Spinal cord (tissue), 10 donors: ENCODE measurements around the gene ALG5. TPM values are rescaled to one million over a fixed set of nuclear protein-coding genes. Genes with fewer than 3 reads are reported as not detected.

Experiments used
- DNase-seq, 6 donors: peaks; one replicate each; pipeline versions ENCODE4 v3.0.0 to v3.0.0-alpha.2; 2013 to 2015; ENCODE audit warnings: low spot score in 6 of 6, low read depth in 4 of 6
- H3K27ac ChIP-seq: one replicate; pipeline ENCODE4 v1.5.1; 2013; ENCODE audit warnings: low read depth, low read length, control low read depth
- H3K27me3 ChIP-seq: one replicate; pipeline ENCODE4 v1.6.1; 2013; ENCODE audit warnings: low read length; ENCODE audit not compliant: control insufficient read depth, insufficient read depth
- H3K36me3 ChIP-seq: one replicate; pipeline ENCODE4 v1.6.1; 2013; ENCODE audit warnings: low read length; ENCODE audit not compliant: control insufficient read depth, insufficient read depth
- H3K4me1 ChIP-seq: one replicate; pipeline ENCODE4 v1.6.1; 2013; ENCODE audit warnings: low read length; ENCODE audit not compliant: control insufficient read depth, insufficient read depth
- H3K4me3 ChIP-seq: one replicate; pipeline ENCODE4 v1.5.1; 2013; ENCODE audit warnings: low read depth, low read length, control low read depth
- H3K9me3 ChIP-seq: one replicate; pipeline ENCODE4 v1.6.1; 2013; ENCODE audit warnings: low read length; ENCODE audit not compliant: control insufficient read depth, insufficient read depth
- WGBS: methylation state at CpG from one replicate; pipeline ENCODE4 v1.1.5; 2013; ENCODE audit warnings: missing lambda C conversion rate; ENCODE audit not compliant: insufficient coverage; 5-methylcytosine and 5-hydroxymethylcytosine counted together
- polyA plus RNA-seq, 2 donors: library from polyadenylated mRNA; unstranded; fragments of 120-200 nt; gene quantifications; one replicate each; pipeline ENCODE4 v1.2.1, GENCODE V29; 2013; ENCODE audit not compliant: insufficient read length in 2 of 2
- total RNA-seq, 2 donors: library from RNA; depleted of rRNA in 1 of 2; stranded (reverse); fragments of 120-200 nt in 1 of 2; fragments of >200 nt in 1 of 2; gene quantifications; one replicate each; pipeline versions ENCODE4 v1.2.3 to v1.2.4, GENCODE V29; 2013 to 2014
- donor health status: healthy.

The ALG5 gene
- total and polyA plus RNA-seq, 4 donors: 31.7 to 42.8 (median 37.5) TPM

DNA sequence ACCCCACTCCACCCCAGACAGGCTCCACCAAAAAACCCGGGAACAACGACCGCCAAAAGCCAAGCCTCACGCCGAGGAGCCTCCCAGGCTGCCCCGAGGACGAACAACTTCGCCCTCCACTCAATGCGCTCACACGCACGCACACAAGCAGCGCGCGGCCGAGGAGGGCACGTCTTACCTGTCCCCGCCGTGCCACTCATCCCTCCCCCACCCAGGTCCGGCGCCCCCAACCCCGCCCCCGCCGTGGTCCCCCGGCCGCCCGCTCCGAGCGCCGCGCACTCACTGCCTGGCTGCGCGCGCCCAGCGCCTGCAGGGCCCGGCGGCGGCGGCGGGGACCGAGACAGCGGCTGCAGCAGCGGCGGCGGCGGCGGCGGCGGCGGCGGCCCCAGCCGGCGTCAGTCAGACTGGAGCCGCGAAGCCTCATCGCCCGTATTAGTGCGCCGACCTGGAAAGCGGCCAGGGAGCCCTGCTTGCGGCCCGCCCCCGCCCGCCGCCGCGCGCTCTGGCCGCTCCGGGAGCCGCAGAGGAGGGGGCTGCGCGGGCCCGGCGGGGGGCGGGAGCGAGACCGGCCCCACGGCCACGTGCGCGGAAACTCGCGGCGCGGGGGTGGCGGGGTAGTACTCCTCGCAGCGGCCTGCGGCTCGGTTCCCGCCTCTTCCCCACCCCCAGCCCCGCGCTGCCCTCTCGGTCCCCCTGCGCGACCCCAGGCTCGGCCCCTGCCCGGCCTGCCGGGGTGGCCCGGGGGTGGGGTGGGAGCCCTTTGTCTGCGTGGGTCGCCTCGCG lies 79.1 kb downstream of the ALG5 start, which contains the start of gene SMAD9:
Gene SMAD9, minus strand, starts transcription at position 406 of the 783 bp plus-strand sequence. CDS start 40,549 bp downstream, outside the sequence.
- Histone ChIP-seq H3K4me3 (peak within 1 kb of the TSS; percentile 72), H3K27me3 (no peaks in the 10 kb centered on the region), H3K9me3 (no peaks in the 10 kb centered on the region), H3K4me1 (peaks cover 8% of the 10 kb centered on the region), H3K27ac (peak within 1 kb of the TSS; percentile 85), H3K36me3 (no peaks in the 10 kb centered on the region)
- WGBS: under 1% methylated on average over 81 of the region's 104 CpGs
- peak in 5 of 6 donors; percentile 40 to 88 (median 53) for DNase-seq

- no peaks in the 10 kb centered on the region for H3K36me3 ChIP-seq
- WGBS: 0% methylated on average over 47 of the region's 51 CpGs
- H3K4me1 ChIP-seq: peaks cover 8% of the 10 kb centered on the region
- no peaks in the 10 kb centered on the region for H3K27me3 ChIP-seq
- H3K4me3 ChIP-seq: peak overlapping the region; percentile 72
- peak in 3 of 6 donors; percentile 45 to 90 (median 84) for DNase-seq
- H3K9me3 ChIP-seq: no peaks in the 10 kb centered on the region
- H3K27ac ChIP-seq: peak overlapping the region; percentile 85
These were observed 79.8 kb downstream of the ALG5 start for GRCh38 chr13:36919171-36919832.

DNA sequence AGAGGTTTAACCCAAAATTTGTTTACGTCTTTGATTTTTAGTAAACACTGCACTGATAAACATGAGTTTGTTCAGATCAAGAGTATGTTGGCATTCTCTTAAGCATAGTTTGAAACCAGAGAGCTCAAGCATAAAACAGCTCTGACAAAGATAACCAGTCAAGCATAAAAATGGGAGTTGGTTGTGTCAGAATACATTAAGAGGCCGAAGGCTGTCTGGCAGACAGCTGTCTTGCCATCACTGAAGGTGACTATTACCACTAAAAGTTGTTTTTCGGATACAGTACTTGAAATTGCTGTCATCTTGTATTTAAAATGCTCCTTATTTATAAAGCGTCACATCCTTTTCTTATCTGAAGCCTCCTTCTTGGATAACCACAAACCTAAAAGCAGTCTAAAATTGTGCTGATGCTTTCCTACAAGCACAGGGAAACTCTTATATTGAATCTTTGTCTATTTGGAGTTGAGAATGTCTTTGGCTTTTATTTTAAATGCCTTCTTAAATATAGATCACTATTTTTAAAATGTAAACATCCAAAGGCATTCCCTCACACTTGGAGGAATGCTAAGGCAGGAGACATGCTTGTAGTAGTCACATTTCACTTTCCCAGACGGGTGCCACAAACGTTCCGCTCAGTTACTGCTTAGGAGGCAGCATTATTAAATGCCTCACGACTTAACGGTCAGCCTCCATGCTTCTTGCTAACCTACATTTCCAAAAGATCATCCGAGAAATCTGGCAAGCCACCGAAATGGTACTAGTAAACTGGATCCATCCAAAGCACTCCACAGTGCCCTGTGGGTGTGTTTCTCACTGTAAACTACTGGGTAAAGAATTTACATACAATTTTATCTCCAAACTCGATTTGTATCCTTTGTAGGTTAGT lies 80.7 kb downstream of the ALG5 start:
- peak in 3 of 6 donors; percentile 28 to 61 (median 61) for DNase-seq
- Histone ChIP-seq H3K4me1 (peaks cover 8% of the 10 kb centered on the region), H3K9me3 (no peaks in the 10 kb centered on the region), H3K27ac (peak overlapping the region; percentile 85), H3K27me3 (no peaks in the 10 kb centered on the region), H3K36me3 (no peaks in the 10 kb centered on the region), H3K4me3 (peak overlapping the region; percentile 72)
- 9% methylated on average over 7 of the region's 12 CpGs for WGBS

- WGBS: no CpG with 5 or more reads among the region's 3 CpGs
- H3K27ac ChIP-seq: no peak overlapping the region
- H3K4me3 ChIP-seq: peak overlapping the region; percentile 2
- no peaks in the 10 kb centered on the region for H3K27me3 ChIP-seq
- H3K9me3 ChIP-seq: no peaks in the 10 kb centered on the region
- peak in 1 of 6 donors; percentile 24 for DNase-seq
- H3K36me3 ChIP-seq: no peaks in the 10 kb centered on the region
- H3K4me1 ChIP-seq: peaks cover 8% of the 10 kb centered on the region
These were observed 81.8 kb downstream of the ALG5 start for GRCh38 chr13:36917311-36917710.

GRCh38 chr13:36915896-36916640 lies 83.1 kb downstream of the ALG5 start:
- no peak overlapping the region for H3K4me3 ChIP-seq
- H3K27me3 ChIP-seq: no peaks in the 10 kb centered on the region
- H3K36me3 ChIP-seq: no peaks in the 10 kb centered on the region
- peak in 2 of 6 donors; percentile 31 to 64 for DNase-seq
- no CpG with 5 or more reads among the region's 6 CpGs for whole genome bisulfite sequencing
- H3K4me1 ChIP-seq: peaks cover 8% of the 10 kb centered on the region
- H3K9me3 ChIP-seq: no peaks in the 10 kb centered on the region
- no peak overlapping the region for H3K27ac ChIP-seq

DNA sequence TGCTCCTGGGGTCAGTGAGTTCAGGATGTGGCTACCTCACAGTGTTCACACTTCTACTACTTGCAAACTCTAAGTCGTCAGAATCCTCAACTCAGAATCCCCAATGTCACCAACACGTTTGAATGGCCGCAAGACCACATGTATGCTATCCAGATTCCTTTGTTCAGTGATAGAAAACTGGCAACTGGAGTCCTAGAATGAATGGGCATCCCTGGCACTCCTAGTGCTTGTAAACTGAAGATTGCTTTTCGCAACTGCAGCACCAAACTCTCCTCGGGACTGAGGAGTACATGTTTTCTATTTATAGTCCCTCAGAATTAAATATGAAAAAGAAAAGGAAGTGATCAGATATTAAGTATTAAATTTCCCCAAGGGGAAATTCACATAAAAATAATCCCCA lies 84.0 kb downstream of the ALG5 start:
- peak in 2 of 6 donors; percentile 39 to 71 for DNase-seq
- H3K27me3 ChIP-seq: no peaks in the 10 kb centered on the region
- H3K9me3 ChIP-seq: no peaks in the 10 kb centered on the region
- no peaks in the 10 kb centered on the region for H3K36me3 ChIP-seq
- H3K4me3 ChIP-seq: no peak overlapping the region
- H3K27ac ChIP-seq: no peak overlapping the region
- WGBS: no CpG with 5 or more reads among the region's 5 CpGs
- peaks cover 8% of the 10 kb centered on the region for H3K4me1 ChIP-seq

GRCh38 chr13:36914648-36915047 lies 84.5 kb downstream of the ALG5 start:
- 100% methylated on average over 2 of the region's 4 CpGs for WGBS
- Histone ChIP-seq H3K9me3 (no peaks in the 10 kb centered on the region), H3K36me3 (no peaks in the 10 kb centered on the region), H3K4me1 (peaks cover 8% of the 10 kb centered on the region), H3K4me3 (no peak overlapping the region), H3K27ac (no peak overlapping the region), H3K27me3 (no peaks in the 10 kb centered on the region)
- no peak for DNase-seq

- H3K27ac ChIP-seq: no peak overlapping the region
- no peak overlapping the region for H3K4me3 ChIP-seq
- H3K9me3 ChIP-seq: no peaks in the 10 kb centered on the region
- H3K4me1 ChIP-seq: peaks cover 5% of the 10 kb centered on the region
- no peaks in the 10 kb centered on the region for H3K27me3 ChIP-seq
- no peaks in the 10 kb centered on the region for H3K36me3 ChIP-seq
- DNase-seq: no peak
These were observed 85.7 kb downstream of the ALG5 start for GRCh38 chr13:36913463-36913862.

DNA sequence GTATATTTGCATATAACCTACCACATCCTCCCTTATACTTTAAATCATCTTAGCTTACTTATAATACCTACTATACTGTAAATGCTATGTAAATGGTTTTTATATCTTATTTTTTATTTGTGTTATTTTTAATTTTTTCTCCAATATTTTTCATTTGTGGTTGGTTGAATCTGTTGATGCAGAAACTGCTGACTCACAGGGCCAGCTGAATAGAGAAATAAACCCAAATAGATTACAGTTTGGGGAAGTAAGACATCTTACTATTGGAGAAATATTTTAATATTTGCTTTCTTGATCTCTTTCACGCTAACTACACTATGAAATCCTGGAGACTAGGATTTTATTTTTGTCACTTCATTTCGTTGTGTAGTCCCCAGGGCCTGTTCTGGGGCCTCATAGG lies 86.2 kb downstream of the ALG5 start:
- DNase-seq: no peak
- H3K4me1 ChIP-seq: peaks cover 5% of the 10 kb centered on the region
- no CpG with 5 or more reads among the region's 2 CpGs for WGBS

More for the DNA sequence above, 86.2 kb downstream of the ALG5 start:
- Histone ChIP-seq H3K4me3 (no peak overlapping the region), H3K27me3 (no peaks in the 10 kb centered on the region), H3K27ac (no peak overlapping the region), H3K36me3 (no peaks in the 10 kb centered on the region), H3K9me3 (no peaks in the 10 kb centered on the region)
